ENCODE data around the gene PRR36. TPM values are rescaled to one million over a fixed set of nuclear protein-coding genes. Genes with fewer than 3 reads are reported as not detected.
A peak's percentile ranks its signal among the peaks of the same experiment; 100 is the strongest.

Gene PRR36
- total RNA-seq, 1 experiment from 2014 or later: 21.9 TPM

GRCh38 chr19:7839476-7839875 lies 34.7 kb downstream of the PRR36 start:
- peaks cover 37% of the 10 kb centered on the region for H3K27me3 Mint-ChIP-seq (ENCODE audit: low read depth)
- no peaks in the 10 kb centered on the region for H3K4me1 Mint-ChIP-seq
- ChIA-PET CTCF (no interaction called here), POLR2A (no interaction called here)
- DNase-seq (ENCODE audit: low spot score): no peak
- H3K9me3 Mint-ChIP-seq: peaks cover 6% of the 10 kb centered on the region
- ATAC-seq: no peak
- H3K27ac Mint-ChIP-seq: no peak overlapping the region
- no peak overlapping the region for H3K4me3 Mint-ChIP-seq
- no peak for TF ChIP-seq E2F4 (CRISPR knock-in tag; IDR thresholded peaks at IDR 0.05; ENCODE audit: borderline replicate concordance, low read depth)
- TF ChIP-seq ZNF281 (CRISPR knock-in tag; IDR thresholded peaks at IDR 0.05): no peak
- TF ChIP-seq FOXP4 (CRISPR knock-in tag; IDR thresholded peaks at IDR 0.05): no peak
- no peak for TF ChIP-seq E2F5 (CRISPR knock-in tag; IDR thresholded peaks at IDR 0.05)
- no peaks in the 10 kb centered on the region for H3K36me3 Mint-ChIP-seq

- Mint-ChIP-seq H3K4me3 (no peak overlapping the region), H3K36me3 (no peaks in the 10 kb centered on the region), H3K27me3 (ENCODE audit: low read depth) (peaks cover 32% of the 10 kb centered on the region), H3K4me1 (peaks cover 14% of the 10 kb centered on the region), H3K9me3 (no peaks in the 10 kb centered on the region), H3K27ac (no peak overlapping the region)
- DNase-seq (ENCODE audit: low spot score) (no peak), ATAC-seq (no peak)
- POLR2A ChIA-PET: no interaction called here
- TF ChIP-seq ARID4B (CRISPR knock-in tag; IDR thresholded peaks at IDR 0.05; ENCODE audit: borderline replicate concordance) (no peak), GABPB1 (CRISPR knock-in tag; IDR thresholded peaks at IDR 0.05) (0 out of 2 replicates have a peak, but pooled peaks have one; percentile 13)
- CTCF ChIA-PET: interaction anchor here (1.2 kb wide), 1 partner anchor 265 kb away, joined by 4 read pairs; no protein-coding TSS in a partner anchor
Measured at GRCh38 chr19:7833225-7834099, 40.7 kb downstream of the PRR36 start.

- peaks cover 14% of the 10 kb centered on the region for H3K4me1 Mint-ChIP-seq
- ATAC-seq (no peak), DNase-seq (ENCODE audit: low spot score) (no peak)
- ChIA-PET CTCF (interaction anchor here (1.2 kb wide), 2 partner anchors 46 to 265 kb away, joined by 4 read pairs; no protein-coding TSS in a partner anchor), POLR2A (interaction anchor here (1.2 kb wide), 1 partner anchor 29 kb away, joined by 3 read pairs; no protein-coding TSS in a partner anchor)
- no peaks in the 10 kb centered on the region for H3K36me3 Mint-ChIP-seq
- peaks cover 36% of the 10 kb centered on the region for H3K27me3 Mint-ChIP-seq (ENCODE audit: low read depth)
- H3K27ac Mint-ChIP-seq: no peak overlapping the region
- no peak overlapping the region for H3K4me3 Mint-ChIP-seq
- no peaks in the 10 kb centered on the region for H3K9me3 Mint-ChIP-seq
- no peak for TF ChIP-seq E2F1 (CRISPR knock-in tag; IDR thresholded peaks at IDR 0.05)
- TF ChIP-seq IRF2 (CRISPR knock-in tag; IDR thresholded peaks at IDR 0.05; ENCODE audit: borderline replicate concordance, low read depth): no peak
- no peak for TF ChIP-seq ZNF121 (CRISPR knock-in tag; IDR thresholded peaks at IDR 0.05)
- TF ChIP-seq NR3C1 (CRISPR knock-in tag; conservative IDR thresholded peaks at IDR 0.05; ENCODE audit: low read depth): no peak
- TF ChIP-seq ZNF263 (CRISPR knock-in tag; IDR thresholded peaks at IDR 0.05; ENCODE audit: low read depth): no peak
- no peak for TF ChIP-seq SMAD3 (CRISPR knock-in tag; IDR thresholded peaks at IDR 0.05; ENCODE audit: borderline replicate concordance)
- no peak for TF ChIP-seq ATF2 (CRISPR knock-in tag; IDR thresholded peaks at IDR 0.05; ENCODE audit: borderline replicate concordance, low read depth)
- no peak for TF ChIP-seq PRRX2 (CRISPR knock-in tag; IDR thresholded peaks at IDR 0.05)
- no peak for TF ChIP-seq GABPB1 (CRISPR knock-in tag; IDR thresholded peaks at IDR 0.05)
Measured at GRCh38 chr19:7832781-7833180, 41.4 kb downstream of the PRR36 start.
